Parathyroid adenoma (tissue), 2 donors: ENCODE data around the gene TRIOBP.

Experiments used
- H2AFZ ChIP-seq: fragments of 300-600 bp; sonication (generic); one replicate; pipeline ENCODE4 v1.7.0; 2017; ENCODE audit warnings: antibody characterized with exemption, mild to moderate bottlenecking
- H3K27ac ChIP-seq: fragments of 300-600 bp; sonication (generic); one replicate; pipeline ENCODE4 v1.7.0; 2017
- H3K27me3 ChIP-seq: fragments of 300-600 bp; sonication (generic); one replicate; pipeline ENCODE4 v1.7.0; 2017; ENCODE audit warnings: low read length; ENCODE audit not compliant: control insufficient read depth, insufficient read depth
- H3K36me3 ChIP-seq: fragments of 300-600 bp; sonication (generic); one replicate; pipeline ENCODE4 v1.7.0; 2017; ENCODE audit warnings: low read length; ENCODE audit not compliant: control insufficient read depth, insufficient read depth
- H3K4me1 ChIP-seq: fragments of 300-600 bp; sonication (generic); one replicate; pipeline ENCODE4 v1.7.0; 2017; ENCODE audit warnings: control low read depth
- H3K4me2 ChIP-seq: fragments of 300-600 bp; sonication (generic); one replicate; pipeline ENCODE4 v1.7.0; 2017; ENCODE audit warnings: low read length
- H3K4me3 ChIP-seq: fragments of 300-600 bp; sonication (generic); one replicate; pipeline ENCODE4 v1.7.0; 2017; ENCODE audit warnings: low read depth, low read length
- H3K79me2 ChIP-seq: fragments of 300-600 bp; sonication (generic); one replicate; pipeline ENCODE4 v1.7.0; 2017; ENCODE audit warnings: control low read depth
- H3K9ac ChIP-seq: fragments of 300-600 bp; sonication (generic); one replicate; pipeline ENCODE4 v1.7.0; 2017; ENCODE audit warnings: mild to moderate bottlenecking
- H3K9me3 ChIP-seq: fragments of 300-600 bp; sonication (generic); one replicate; pipeline ENCODE4 v1.7.0; 2017; ENCODE audit warnings: low read length; ENCODE audit not compliant: control insufficient read depth
- CTCF ChIP-seq: fragments of 300-600 bp; sonication (generic); IDR thresholded peaks from one replicate; pipeline ENCODE4 v1.7.0; 2017; ENCODE audit warnings: antibody characterized with exemption, mild to moderate bottlenecking
- donor health status: primary hyperparathyroidism.

Gene TRIOBP

DNA sequence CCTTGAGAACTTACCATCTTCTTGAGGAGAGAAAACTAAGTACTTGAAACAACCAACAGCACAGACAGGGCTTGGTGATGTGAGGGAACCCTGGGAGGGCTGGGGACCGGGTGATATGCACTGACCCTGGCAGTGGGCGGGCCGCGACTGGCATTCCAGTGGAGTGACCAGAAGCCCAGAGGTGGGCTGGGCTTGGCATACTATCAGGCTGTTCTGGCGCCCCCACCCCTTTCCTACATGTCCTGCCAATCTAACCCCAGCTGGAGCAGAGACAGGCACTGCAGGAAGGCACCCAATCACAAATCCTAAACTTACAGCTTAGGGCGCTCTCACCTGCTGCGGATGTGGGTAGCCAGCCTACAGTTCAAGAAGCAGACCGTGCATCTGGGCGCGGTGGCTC, 56.9 kb downstream of the TRIOBP start:
- Histone ChIP-seq H3K79me2 (peaks cover 12% of the 10 kb centered on the region), H3K27me3 (no peaks in the 10 kb centered on the region), H3K4me2 (no peak overlapping the region), H3K4me3 (no peak overlapping the region), H3K36me3 (no peaks in the 10 kb centered on the region), H3K9ac (no peak overlapping the region), H3K4me1 (peaks cover 30% of the 10 kb centered on the region), H3K27ac (no peak overlapping the region), H2AFZ (no peak overlapping the region), H3K9me3 (no peaks in the 10 kb centered on the region)
- TF ChIP-seq CTCF = no peak

GRCh38 chr22:37757663-37758062, 60.8 kb downstream of the TRIOBP start:
- H3K36me3 ChIP-seq = no peaks in the 10 kb centered on the region

GRCh38 chr22:37758694-37759093, 61.8 kb downstream of the TRIOBP start:
- Histone ChIP-seq H3K79me2 (peaks cover 12% of the 10 kb centered on the region), H3K4me2 (no peak overlapping the region), H3K36me3 (no peaks in the 10 kb centered on the region), H3K4me1 (no peaks in the 10 kb centered on the region), H3K27me3 (no peaks in the 10 kb centered on the region), H3K4me3 (no peak overlapping the region), H3K9me3 (no peaks in the 10 kb centered on the region), H3K9ac (no peak overlapping the region), H3K27ac (no peak overlapping the region), H2AFZ (no peak overlapping the region)
- no peak for TF ChIP-seq CTCF

More at GRCh38 chr22:37757663-37758062, 60.8 kb downstream of the TRIOBP start:
- H2AFZ ChIP-seq = no peak overlapping the region
- H3K4me1 ChIP-seq = peaks cover 4% of the 10 kb centered on the region
- TF ChIP-seq CTCF = no peak
- H3K27ac ChIP-seq = no peak overlapping the region
- no peak overlapping the region for H3K9ac ChIP-seq
- no peaks in the 10 kb centered on the region for H3K27me3 ChIP-seq
- peaks cover 12% of the 10 kb centered on the region for H3K79me2 ChIP-seq
- H3K9me3 ChIP-seq = no peaks in the 10 kb centered on the region
- H3K4me2 ChIP-seq = no peak overlapping the region
- no peak overlapping the region for H3K4me3 ChIP-seq

DNA sequence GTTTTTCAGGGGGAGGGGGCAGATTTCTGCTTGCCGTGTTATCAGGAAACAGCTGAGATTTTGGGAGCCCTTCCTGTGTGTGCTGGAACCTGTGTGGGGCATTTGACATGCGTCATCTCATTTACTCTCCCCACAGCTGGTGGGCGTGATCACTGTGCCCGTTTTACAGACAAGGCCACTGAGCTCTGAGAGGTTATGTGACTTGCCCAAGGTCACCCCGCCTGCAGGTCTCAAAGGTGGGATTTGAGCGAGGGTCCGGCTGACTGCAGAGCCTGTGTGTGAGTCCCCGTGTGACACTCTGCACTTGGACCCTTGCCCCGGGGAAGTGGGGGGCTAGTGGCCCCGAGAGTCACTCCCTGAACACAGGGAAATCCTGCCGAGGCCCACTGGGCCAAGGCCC, 62.4 kb downstream of the TRIOBP start:
- no peak for TF ChIP-seq CTCF
- Histone ChIP-seq H3K36me3 (no peaks in the 10 kb centered on the region), H3K4me1 (no peaks in the 10 kb centered on the region), H2AFZ (no peak overlapping the region), H3K9ac (no peak overlapping the region), H3K27ac (no peak overlapping the region), H3K27me3 (no peaks in the 10 kb centered on the region), H3K9me3 (no peaks in the 10 kb centered on the region), H3K4me3 (no peak overlapping the region), H3K79me2 (peaks cover 12% of the 10 kb centered on the region), H3K4me2 (no peak overlapping the region)

DNA sequence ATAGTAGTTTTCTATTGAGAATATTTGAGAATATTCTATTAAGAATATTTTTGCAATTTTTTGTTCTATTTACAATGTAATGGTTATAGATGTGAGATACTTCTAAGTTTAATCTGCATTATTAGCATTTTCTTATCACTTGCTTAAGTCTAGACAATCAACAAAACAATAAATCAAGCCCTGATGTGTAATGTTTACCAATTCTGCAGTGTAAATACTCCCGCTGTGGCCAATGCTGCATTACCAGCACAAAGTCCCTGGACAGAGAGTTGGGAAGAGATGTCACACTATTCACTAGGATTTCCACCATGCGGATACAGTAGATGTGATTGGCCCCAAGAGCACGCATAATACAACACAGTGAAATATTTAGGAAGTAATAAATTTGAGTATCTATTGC, 63.3 kb downstream of the TRIOBP start:
- Histone ChIP-seq H3K4me1 (no peaks in the 10 kb centered on the region), H2AFZ (no peak overlapping the region), H3K36me3 (no peaks in the 10 kb centered on the region), H3K79me2 (peaks cover 7% of the 10 kb centered on the region), H3K9ac (no peak overlapping the region), H3K4me2 (no peak overlapping the region), H3K9me3 (no peaks in the 10 kb centered on the region), H3K4me3 (no peak overlapping the region), H3K27ac (no peak overlapping the region), H3K27me3 (no peaks in the 10 kb centered on the region)
- no peak for TF ChIP-seq CTCF
